NOMO-1 treated with dmso at 0.1 percent for 144 hours (cell line): ENCODE results near the gene WDR48.

Experiments used
- DNase-seq: peaks from one replicate; lab custom pipeline; 2025; ENCODE audit not compliant: unreplicated experiment; lab: John Stamatoyannopoulos, UW

WDR48 gene

DNA sequence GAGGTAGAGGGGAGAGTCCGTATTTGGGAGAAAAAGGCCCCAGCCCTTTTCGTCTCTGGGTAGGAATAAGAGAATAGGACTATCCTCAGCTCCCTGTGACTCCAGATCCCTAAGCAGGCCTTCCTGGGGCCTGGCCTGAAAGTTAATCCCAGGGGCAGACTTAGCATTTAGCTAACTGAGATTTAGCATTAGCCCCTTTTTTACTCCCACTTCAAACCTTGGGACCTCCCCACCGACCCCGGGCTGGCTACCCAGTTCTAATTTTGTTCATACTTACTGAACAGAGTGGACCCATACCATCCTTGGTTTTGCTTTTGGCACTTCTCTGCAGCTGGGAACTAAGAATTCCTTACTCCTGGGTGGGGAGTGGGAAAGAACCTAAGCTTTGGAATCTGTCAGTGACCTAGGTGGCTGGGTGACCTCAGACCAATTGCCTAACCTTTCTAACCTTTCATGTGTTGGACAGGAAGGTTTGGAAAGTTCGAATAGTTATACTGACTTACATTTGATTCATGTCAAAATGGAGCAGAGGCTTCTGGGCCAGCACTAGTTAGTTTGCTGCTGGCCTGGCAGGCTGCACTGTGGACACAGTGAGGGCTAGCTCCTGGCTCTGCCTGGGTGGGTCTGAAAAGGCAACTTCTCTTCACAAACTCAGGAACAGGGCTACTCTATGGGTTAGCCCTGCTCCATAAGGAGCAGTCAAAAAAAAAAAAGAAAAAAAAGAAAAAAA lies 67.3 kb downstream of the WDR48 start:
- DNase-seq = no peak

- DNase-seq = no peak
Measured at GRCh38 chr3:39121621-39122020, 69.8 kb downstream of the WDR48 start.

GRCh38 chr3:39122813-39123212 lies 71.0 kb downstream of the WDR48 start:
- DNase-seq = no peak

- no peak for DNase-seq
Measured at GRCh38 chr3:39124876-39125840, 73.3 kb downstream of the WDR48 start.

GRCh38 chr3:39125841-39126500 lies 74.2 kb downstream of the WDR48 start:
- no peak for DNase-seq

GRCh38 chr3:39126532-39127071 lies 74.8 kb downstream of the WDR48 start:
- DNase-seq = peak; percentile 50

- no peak for DNase-seq
Measured at GRCh38 chr3:39127269-39127907, 75.6 kb downstream of the WDR48 start.

- no peak for DNase-seq
Measured at GRCh38 chr3:39127908-39128304, 76.1 kb downstream of the WDR48 start.

DNA sequence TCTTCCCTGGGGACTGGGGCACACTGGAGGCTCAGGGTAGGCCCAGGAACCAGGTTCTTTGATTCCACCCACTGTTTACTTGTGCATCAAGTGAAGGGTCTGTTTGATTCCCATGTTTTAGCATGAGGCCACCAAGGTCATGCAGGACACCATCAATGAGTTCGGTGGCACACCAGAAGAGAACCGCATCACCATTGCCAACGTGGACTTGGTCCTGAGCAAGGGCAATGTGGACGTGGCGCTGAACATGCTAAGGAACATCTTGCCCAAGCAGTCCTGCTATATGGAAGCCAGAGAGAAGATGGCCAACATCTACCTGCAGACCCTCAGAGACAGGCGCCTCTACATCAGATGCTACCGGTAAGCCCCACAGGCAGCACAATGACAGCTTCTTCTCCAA lies 77.1 kb downstream of the WDR48 start:
- no peak for DNase-seq

- no peak for DNase-seq
Measured at GRCh38 chr3:39130026-39130425, 78.2 kb downstream of the WDR48 start.

GRCh38 chr3:39130693-39131265 lies 79.0 kb downstream of the WDR48 start:
- no peak for DNase-seq

- no peak for DNase-seq
Measured at GRCh38 chr3:39132096-39133092, 80.6 kb downstream of the WDR48 start.

- no peak for DNase-seq
Measured at GRCh38 chr3:39133093-39133490, 81.3 kb downstream of the WDR48 start.

GRCh38 chr3:39133822-39134221 lies 82.0 kb downstream of the WDR48 start:
- no peak for DNase-seq

GRCh38 chr3:39134305-39134704 lies 82.5 kb downstream of the WDR48 start:
- no peak for DNase-seq

DNA sequence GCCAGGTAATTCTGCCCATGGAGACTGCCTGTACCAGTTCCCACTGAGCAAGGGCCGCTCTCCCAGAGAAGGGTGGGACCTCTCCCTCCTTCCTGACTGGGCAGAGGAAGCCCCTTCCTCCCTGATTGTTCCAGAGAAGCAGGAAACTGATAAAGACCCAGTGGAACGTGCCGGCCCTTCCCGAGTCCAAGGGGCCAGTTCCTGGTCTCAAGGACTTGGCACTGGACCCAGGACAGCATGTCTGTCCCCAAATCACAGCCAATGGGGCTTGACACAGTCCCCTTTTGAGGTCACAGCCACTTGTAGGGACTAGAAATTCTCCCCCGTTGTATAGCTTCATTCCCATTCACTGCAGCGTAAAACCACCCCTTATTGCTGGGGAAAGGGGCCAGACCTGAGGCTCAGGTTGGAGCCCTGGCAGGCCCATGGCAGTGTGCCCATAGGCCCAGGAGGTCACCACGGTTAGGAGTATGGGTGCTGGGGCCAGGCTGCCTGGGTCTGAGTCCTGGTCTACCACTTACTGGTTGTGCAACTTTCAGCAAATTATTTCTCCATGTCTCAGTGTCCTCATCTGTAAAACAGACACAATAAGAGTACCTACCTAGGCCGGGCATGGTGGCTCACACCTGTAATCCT lies 83.5 kb downstream of the WDR48 start:
- DNase-seq = no peak

GRCh38 chr3:39136533-39137434 lies 85.0 kb downstream of the WDR48 start:
- DNase-seq = no peak

DNA sequence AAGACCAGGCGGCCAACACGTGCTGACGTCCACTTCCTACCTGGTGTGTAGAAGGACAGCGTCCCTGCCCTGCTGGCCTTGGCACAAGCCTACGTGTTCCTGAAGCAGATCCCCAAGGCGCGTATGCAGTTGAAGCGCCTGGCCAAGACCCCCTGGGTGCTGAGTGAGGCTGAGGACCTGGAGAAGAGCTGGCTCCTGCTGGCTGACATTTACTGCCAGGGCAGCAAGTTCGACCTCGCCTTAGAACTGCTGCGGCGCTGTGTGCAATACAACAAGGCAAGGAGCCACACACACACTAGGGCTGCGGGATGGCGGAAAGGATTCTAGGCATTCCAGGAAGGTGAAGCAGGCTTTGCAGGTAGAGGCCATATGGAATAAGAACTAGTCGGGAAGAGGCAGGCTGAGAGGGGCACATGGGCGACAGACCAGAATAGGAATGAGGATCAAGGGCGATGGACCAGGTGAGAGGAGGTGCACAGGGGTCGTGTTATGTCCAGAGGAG lies 85.7 kb downstream of the WDR48 start:
- no peak for DNase-seq
